ENCODE measurements around the gene PLA2G15.

DNA sequence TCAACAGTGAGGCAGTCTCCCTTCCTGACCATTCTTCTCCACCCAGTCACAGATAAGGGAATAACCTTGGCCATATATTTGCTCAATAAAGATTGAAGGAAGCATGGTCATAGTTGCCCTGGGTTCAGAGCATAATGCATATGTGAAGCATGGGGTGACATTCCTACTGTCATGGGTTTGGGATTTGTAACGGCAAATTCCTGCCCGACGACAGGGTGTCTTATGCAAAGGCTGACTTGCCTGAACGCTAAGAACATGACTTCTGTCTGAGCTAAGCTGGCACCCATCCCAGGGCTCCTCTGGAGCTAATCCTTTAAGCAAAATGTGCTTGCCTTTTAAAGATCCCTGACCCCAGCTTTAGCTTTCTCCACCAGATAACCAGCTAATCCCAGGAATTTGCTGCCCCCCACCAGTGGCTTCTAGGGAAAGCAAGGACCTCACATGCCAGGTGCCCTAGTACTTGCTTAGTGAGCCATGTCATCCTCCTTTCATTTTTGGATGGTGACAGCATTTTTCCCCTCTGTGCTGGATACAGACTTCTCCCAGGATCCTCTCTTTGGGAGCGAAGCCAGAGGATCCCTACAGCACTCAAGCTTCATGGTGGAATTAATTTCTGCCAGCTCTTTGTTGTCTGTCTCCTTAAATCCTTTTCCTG lies 53.9 kb downstream of the PLA2G15 start:
- TF ChIP-seq EZH2 (IDR thresholded peaks at IDR 0.05; ENCODE audit: borderline replicate concordance), result no peak
- no peak for TF ChIP-seq CTCF (IDR thresholded peaks at IDR 0.05; ENCODE audit: poor library complexity)
- no peak for TF ChIP-seq EZH2phosphoT487 (IDR thresholded peaks at IDR 0.05; ENCODE audit: low read depth, severe bottlenecking, unreplicated experiment)

Data from hepatocyte (in vitro differentiated cells).